GM08714 (cell line): ENCODE data around the gene WAS.

Experiments
- H3K4me3 ChIP-seq: fragments of 200-500 bp; sonication (Bioruptor generic); 2 replicates; pipeline ENCODE4 v1.5.1; 2014; ENCODE audit warnings: mild to moderate bottlenecking, low read length, inconsistent platforms
- ZNF274 ChIP-seq: IDR thresholded peaks from 2 replicates; pipeline ENCODE4 v1.6.1; 2012; ENCODE audit warnings: mild to moderate bottlenecking, low read depth, low read length

WAS gene

DNA sequence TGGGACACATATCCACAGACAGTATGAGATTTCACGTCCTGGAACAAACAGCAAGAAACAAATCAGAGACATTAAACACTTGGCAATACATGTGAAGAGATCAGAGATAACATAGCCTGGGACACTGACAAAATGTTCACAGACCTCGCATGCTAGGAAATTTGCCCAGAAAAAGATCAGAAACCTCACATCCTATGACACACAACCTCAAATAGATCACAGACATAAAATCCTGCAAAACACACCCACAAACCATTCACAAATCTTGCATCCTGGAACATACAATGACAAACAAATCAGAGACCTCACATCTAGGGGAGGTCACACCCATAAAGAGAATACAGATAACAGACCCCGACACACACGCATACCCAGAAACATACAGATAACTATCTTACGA, 31.0 kb downstream of the WAS start:
- no peak overlapping the region for H3K4me3 ChIP-seq
- TF ChIP-seq ZNF274: no peak

DNA sequence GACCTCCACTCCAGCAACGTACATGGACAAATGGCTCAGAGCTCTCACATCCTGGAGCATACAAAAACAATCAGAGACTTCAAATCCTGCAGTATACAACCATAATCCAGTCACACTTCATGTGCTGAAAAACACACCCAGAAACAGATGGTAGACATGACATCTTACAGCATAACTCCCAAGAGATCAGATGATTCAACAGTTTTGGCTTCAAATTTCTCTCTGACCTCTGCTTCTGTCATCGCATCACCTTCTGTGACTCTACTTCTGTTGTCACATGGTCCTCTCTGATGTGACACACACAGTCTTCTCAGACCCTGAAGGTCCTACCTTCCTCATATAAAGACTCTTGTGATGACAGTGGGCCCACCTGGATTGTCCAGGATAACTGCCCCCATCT, 31.5 kb downstream of the WAS start:
- no peak overlapping the region for H3K4me3 ChIP-seq
- TF ChIP-seq ZNF274: no peak

DNA sequence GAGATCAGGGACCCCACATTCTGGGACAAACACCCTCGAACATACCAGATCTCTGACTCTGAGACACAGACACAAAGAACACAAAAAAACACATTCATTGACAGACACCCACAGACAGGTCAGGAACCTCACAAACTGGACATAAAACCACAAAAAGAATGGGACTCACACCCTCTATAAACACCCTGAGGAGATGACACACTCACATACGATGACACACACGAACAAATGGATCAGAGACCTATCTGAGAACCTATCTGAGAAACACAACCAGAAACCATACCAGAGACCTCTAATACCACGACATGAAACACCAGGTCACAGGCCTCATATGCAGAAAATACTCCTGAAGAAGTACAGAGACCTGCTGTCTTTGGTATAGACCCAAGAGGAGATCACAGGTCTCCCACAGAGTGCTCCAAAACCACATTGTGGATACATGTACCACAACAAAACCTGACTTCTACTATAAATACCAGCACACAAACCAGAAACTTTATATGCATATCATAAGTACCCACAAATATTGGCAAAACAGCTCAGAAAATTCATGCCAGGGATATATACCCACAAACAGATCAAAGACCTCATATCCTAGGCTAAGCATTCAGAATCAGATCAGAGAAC, 32.4 kb downstream of the WAS start:
- no peak overlapping the region for H3K4me3 ChIP-seq
- no peak for TF ChIP-seq ZNF274

DNA sequence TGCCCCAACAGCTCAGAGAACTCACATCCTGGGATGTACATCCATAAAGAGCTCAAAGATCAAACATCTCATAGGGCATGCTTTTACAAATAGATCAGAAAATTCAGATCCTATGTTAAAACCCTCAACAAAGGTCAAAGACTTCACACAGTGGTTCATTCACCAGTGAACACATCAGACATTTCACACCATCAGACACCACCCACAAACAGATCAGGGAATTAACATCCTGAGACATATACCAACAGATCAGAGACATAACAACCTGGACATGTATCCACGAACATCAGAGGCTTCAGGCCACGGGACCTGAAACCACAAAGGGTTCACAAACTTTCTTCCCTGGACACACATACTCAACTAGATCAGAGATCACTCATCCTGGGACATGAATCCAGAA, 36.4 kb downstream of the WAS start:
- H3K4me3 ChIP-seq: no peak overlapping the region
- no peak for TF ChIP-seq ZNF274

DNA sequence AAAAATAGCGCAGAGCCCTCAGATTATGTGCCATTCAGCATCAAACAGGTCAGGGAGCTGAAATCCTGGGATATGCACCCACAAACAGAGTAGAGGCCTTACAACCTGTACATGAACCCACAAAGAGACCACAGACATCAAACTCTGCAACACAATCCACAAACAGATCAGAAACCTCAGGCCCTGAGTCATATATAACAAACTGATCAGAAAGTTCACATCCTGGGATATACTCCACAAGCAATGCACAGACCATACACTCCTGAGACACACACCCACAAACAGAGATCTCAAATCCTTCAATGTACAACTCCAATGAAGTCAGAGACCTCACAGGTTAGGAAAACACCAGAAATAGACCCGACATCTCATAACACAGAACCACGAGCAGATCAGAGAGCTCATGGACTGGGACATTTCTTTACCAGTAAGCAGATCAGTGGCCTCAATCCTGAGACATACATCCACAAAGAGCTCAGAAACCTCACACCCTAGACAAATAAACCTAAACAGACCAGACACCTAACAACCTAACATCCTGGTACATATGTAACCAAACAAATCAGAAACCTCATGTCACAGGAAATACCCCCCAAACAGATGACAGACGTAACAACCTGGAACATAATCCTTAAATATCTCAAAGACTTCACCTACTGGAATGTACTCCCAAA, 37.1 kb downstream of the WAS start:
- H3K4me3 ChIP-seq: no peak overlapping the region
- no peak for TF ChIP-seq ZNF274

DNA sequence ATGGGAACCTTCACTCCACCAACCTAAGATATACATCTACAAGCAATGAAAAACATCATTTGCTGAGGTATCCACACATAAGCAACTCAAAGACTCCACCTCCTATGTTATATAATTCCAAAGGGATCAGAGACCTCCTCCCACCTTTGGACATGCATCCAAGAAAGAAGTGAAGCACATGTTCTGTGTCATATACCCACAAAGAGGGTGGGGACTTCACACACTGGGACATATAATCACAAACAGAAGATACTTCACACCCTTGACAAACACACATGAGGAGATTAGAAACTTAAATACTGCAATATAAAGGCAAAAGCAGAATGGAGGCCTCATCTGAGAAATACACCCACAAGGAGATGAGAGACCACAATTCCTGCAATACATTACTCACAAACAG, 38.3 kb downstream of the WAS start:
- no peak overlapping the region for H3K4me3 ChIP-seq
- TF ChIP-seq ZNF274: no peak

DNA sequence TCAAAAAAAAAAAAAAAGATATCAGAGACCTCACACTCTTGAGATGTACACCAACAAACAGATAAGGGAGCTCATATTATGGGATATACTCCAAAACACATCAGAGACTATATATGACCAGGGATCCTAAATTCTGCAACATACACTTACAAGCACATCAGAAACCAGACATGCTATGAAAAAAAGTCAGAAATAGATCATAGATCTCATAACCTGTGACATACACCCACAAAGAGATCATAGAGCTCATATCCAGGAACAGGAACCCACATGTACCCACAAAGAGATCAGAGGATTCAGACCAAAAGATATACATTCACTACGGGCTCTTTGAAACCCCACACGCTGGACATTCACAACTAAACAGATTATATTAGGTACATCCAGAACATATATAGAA, 43.0 kb downstream of the WAS start:
- H3K4me3 ChIP-seq: no peak overlapping the region
- no peak for TF ChIP-seq ZNF274

DNA sequence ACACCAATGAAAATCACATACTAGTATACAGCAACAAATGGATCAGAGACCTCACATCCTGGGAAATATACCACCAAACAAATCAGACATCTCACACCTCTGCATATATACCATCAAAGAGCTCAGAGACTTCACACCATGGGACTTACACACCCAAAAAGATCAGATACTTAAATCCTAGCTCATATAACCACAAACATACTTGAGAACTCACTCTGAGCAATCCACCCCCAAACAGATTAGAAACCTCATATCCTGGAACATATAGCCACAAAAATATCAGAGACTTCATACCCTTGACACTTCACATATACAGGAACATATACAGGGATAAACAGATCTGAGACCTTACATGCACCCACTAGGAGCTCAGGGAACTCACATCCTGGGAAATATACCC, 45.1 kb downstream of the WAS start:
- H3K4me3 ChIP-seq: no peak overlapping the region
- no peak for TF ChIP-seq ZNF274

DNA sequence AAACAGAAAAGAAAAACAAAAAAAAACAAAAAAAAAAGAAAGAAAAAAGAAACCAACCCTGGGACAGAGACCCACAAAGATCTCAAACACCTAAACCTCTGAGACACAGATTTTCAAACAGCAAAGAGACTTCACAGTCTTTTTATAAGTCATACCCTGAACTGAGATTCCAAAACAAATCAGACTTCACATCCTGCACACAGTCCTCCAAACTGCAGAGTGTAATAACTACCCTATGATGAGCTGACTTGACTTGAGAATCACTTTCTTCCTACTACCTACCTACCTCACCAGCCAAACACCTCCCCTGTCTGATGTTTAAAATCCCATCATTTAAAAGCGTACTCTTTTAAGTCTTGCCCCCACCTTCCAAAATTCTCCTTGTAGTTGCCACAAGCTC, 52.7 kb downstream of the WAS start:
- no peak for TF ChIP-seq ZNF274
- H3K4me3 ChIP-seq: peak overlapping the region; percentile 45; the same call in 1 of the 2 replicates

DNA sequence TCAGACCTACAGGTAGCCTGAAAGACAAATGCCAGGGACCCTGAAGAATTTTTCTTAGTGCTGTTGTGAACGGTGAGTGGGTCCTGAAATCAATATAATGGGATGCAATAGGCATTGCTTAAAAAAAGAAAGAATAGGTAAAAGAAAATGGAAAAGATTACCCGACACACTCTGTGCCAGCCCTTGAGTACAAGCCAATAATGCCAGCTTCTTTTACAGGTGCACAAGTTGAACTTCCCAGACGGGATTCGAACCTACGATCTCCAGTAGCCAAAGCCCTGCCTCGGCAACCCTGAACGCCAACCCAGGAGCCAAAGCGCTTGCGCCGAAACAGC, 53.2 kb downstream of the WAS start:
- TF ChIP-seq ZNF274: no peak
- H3K4me3 ChIP-seq: peak overlapping the region; percentile 45; the same call in 1 of the 2 replicates

DNA sequence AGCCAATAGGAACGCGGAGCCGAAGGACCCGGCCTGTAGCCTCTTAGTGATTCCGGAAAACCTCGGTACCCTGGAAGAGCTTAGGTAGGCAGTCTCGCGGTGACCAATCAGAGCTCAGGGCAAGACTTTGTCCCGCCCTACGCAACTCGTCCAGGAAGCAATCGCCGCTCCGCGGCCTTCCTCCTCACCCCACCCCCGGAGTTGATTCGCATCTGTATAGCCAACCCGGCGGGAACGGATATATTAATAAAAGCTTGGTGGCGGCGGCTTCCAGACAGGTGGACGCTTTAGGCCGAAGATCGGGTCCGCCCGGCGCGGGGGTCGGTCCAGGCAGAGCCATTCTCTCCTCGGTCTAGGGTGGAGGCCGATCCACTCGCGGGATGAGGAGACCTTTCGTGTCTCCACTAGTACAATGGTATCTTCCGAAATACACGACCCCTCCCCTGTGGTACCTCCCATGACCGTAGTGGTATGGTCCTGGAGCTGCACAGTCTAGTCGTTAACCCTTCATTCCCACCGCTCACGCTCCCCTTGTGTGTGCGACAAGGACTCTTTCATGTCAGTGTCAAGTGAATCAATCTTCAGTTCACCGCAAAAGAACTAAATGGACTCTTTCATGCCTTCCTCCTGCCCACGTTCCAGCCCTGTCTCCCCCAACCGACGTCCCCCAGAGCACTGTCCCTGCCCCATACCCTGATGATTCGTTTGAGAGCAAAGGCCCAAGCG, 53.8 kb downstream of the WAS start:
- no peak for TF ChIP-seq ZNF274

DNA sequence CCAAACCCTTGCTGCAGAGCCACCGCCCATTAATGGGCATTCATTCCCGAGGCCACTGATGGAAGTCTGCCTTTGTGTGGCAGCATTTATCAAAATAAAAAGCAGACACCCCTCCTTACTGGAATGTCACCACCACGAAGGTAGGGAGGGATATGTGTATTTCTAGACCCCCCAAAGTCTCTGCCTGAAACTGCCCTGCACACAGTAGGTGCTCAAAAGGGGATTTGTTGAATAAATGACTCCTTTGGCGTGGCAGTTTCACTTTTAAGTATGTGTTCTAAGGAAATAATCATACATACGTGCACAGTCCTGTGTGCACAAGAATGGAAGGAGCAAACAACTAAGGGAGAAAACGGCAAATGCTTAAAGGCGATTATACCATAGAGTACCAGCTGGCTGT, 54.3 kb downstream of the WAS start:
- no peak for TF ChIP-seq ZNF274
- H3K4me3 ChIP-seq: peak overlapping the region; percentile 78

More for the DNA sequence above, 53.8 kb downstream of the WAS start:
- peak overlapping the region; percentile 78 for H3K4me3 ChIP-seq
